Mesendoderm (in vitro differentiated cells): ENCODE results near the gene NID1.

ENCODE experiments used
- DNase-seq: peaks from one replicate; pipeline ENCODE4 v3.0.0; 2013
- H2AK5ac ChIP-seq: 2 replicates; pipeline ENCODE4 v1.6.1; 2013; ENCODE audit warnings: low read length, inconsistent platforms
- H2BK120ac ChIP-seq: 2 replicates; pipeline ENCODE4 v1.6.1; 2013; ENCODE audit warnings: low read depth, mild to moderate bottlenecking, low read length, moderate library complexity, mixed read lengths
- H2BK15ac ChIP-seq: replicated peaks from 2 replicates; pipeline ENCODE4 v1.6.1; 2013; ENCODE audit warnings: low read depth, mild to moderate bottlenecking, moderate library complexity
- H2BK5ac ChIP-seq: 2 replicates; pipeline ENCODE4 v1.6.1; 2013; ENCODE audit warnings: low read length, inconsistent platforms
- H3K18ac ChIP-seq: 2 replicates; pipeline ENCODE4 v1.6.1; 2013; ENCODE audit warnings: mild to moderate bottlenecking, low read length, mixed read lengths
- H3K23ac ChIP-seq: one replicate; pipeline ENCODE4 v1.6.1; 2013; ENCODE audit warnings: low read length
- H3K27ac ChIP-seq: 2 replicates; pipeline ENCODE4 v1.5.1; 2013; ENCODE audit warnings: low read depth, mild to moderate bottlenecking, inconsistent platforms, low read length, moderate library complexity
- H3K27me3 ChIP-seq: 2 replicates; pipeline ENCODE4 v1.6.1; 2013; ENCODE audit warnings: low read length, control low read depth, mild to moderate bottlenecking, inconsistent platforms; ENCODE audit not compliant: insufficient read depth, poor library complexity
- H3K36me3 ChIP-seq: 2 replicates; pipeline ENCODE4 v1.6.1; 2013; ENCODE audit warnings: low read length, inconsistent platforms; ENCODE audit not compliant: control insufficient read depth, insufficient read depth
- H3K4ac ChIP-seq: one replicate; pipeline ENCODE4 v1.6.1; 2013; ENCODE audit warnings: low read depth, mild to moderate bottlenecking, low read length, moderate library complexity
- H3K4me1 ChIP-seq: 2 replicates; pipeline ENCODE4 v1.6.1; 2013; ENCODE audit warnings: low read depth, low read length, inconsistent platforms; ENCODE audit not compliant: control insufficient read depth
- H3K4me2 ChIP-seq: 2 replicates; pipeline ENCODE4 v1.6.1; 2013; ENCODE audit warnings: low read length
- H3K4me3 ChIP-seq: 2 replicates; pipeline ENCODE4 v1.5.1; 2013; ENCODE audit warnings: mild to moderate bottlenecking, low read length
- H3K56ac ChIP-seq: one replicate; pipeline ENCODE4 v1.6.1; 2013; ENCODE audit warnings: low read length
- H3K79me1 ChIP-seq: 2 replicates; pipeline ENCODE4 v1.6.1; 2013; ENCODE audit warnings: low read length, inconsistent platforms
- H3K79me2 ChIP-seq: 2 replicates; pipeline ENCODE4 v1.6.1; 2013; ENCODE audit warnings: mild to moderate bottlenecking, low read length; ENCODE audit not compliant: control insufficient read depth, insufficient read depth
- H3K9ac ChIP-seq: 2 replicates; pipeline ENCODE4 v1.6.1; 2013; ENCODE audit warnings: low read length, inconsistent platforms
- H4K5ac ChIP-seq: one replicate; pipeline ENCODE4 v1.6.1; 2013; ENCODE audit warnings: low read length
- H4K8ac ChIP-seq: one replicate; pipeline ENCODE4 v1.6.1; 2013; ENCODE audit warnings: low read depth, mild to moderate bottlenecking, control low read depth, low read length, moderate library complexity
- WGBS: extraction: QIAGEN DNeasy Blood & Tissue Kit; methylation state at CpG from one replicate; pipeline ENCODE4 v1.1.7; 2013; ENCODE audit warnings: low lambda C conversion rate, missing lambda C conversion rate; ENCODE audit not compliant: insufficient coverage; ENCODE audit errors: extremely low coverage; 5-methylcytosine and 5-hydroxymethylcytosine counted together

Gene NID1

DNA sequence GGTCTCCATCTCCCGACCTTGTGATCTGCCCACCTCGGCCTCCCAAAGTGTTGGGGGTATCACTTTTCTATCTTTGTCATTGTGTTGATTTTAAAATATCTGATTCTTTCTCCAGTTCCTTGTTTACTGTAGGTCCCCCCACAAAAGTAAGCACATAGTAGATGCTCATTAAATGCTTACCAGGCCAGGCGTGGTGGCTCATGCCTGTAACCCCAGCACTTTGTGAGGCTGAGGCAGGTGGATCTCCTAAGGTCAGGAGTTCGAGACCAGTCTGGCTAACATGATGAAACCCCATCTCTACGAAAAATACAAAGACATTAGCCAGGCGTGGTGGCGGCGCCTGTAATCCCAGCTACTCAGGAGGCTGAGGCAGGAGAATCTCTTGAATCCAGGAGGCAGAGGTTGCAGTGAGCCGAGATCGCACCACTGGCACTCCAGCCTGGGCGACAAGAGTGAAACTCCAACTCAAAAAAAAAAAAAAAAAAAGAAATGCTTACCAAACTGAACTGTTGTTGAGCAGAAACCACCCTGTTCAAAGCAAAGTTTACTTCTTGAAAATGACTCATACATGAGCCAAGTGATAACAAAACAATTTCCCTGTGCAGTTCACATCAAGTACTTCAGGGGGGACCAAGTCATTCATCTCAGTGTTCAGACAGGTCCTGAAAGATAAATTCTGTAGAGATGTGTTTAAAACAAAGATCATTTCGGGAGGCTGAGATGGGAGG is 24.3 kb upstream of the NID1 start:
- no peak overlapping the region for H3K4me2 ChIP-seq
- H4K8ac ChIP-seq = no peak overlapping the region
- no CpG with 5 or more reads among the region's 12 CpGs for WGBS
- no peak overlapping the region for H4K5ac ChIP-seq
- H2BK120ac ChIP-seq = no peak overlapping the region
- H3K18ac ChIP-seq = no peak overlapping the region
- no peaks in the 10 kb centered on the region for H3K27me3 ChIP-seq
- no peak overlapping the region for H2BK15ac ChIP-seq
- H3K36me3 ChIP-seq = no peaks in the 10 kb centered on the region
- H3K56ac ChIP-seq = no peak overlapping the region
- no peaks in the 10 kb centered on the region for H3K79me1 ChIP-seq
- H2AK5ac ChIP-seq = no peak overlapping the region
- H2BK5ac ChIP-seq = no peak overlapping the region
- no peak overlapping the region for H3K9ac ChIP-seq
- H3K79me2 ChIP-seq = no peaks in the 10 kb centered on the region
- no peaks in the 10 kb centered on the region for H3K4me1 ChIP-seq
- no peak for DNase-seq
- H3K27ac ChIP-seq = no peak overlapping the region
- H3K23ac ChIP-seq = no peak overlapping the region
- no peak overlapping the region for H3K4ac ChIP-seq
- H3K4me3 ChIP-seq = no peak overlapping the region

GRCh38 chr1:236086537-236086936 is 21.6 kb upstream of the NID1 start:
- Histone ChIP-seq H3K4me2 (no peak overlapping the region), H3K4me3 (no peak overlapping the region), H2BK15ac (no peak overlapping the region), H3K23ac (no peak overlapping the region), H3K27ac (no peak overlapping the region), H3K27me3 (no peaks in the 10 kb centered on the region), H2BK5ac (no peak overlapping the region), H3K56ac (no peak overlapping the region), H2AK5ac (no peak overlapping the region), H3K4me1 (no peaks in the 10 kb centered on the region), H3K79me2 (no peaks in the 10 kb centered on the region), H3K36me3 (no peaks in the 10 kb centered on the region), H3K4ac (no peak overlapping the region), H2BK120ac (no peak overlapping the region), H3K18ac (no peak overlapping the region), H3K9ac (no peak overlapping the region), H4K5ac (no peak overlapping the region), H4K8ac (no peak overlapping the region), H3K79me1 (no peaks in the 10 kb centered on the region)
- no CpG with 5 or more reads among the region's 7 CpGs for WGBS
- DNase-seq = no peak

- Histone ChIP-seq H3K27me3 (no peaks in the 10 kb centered on the region), H3K9ac (no peak overlapping the region), H3K18ac (no peak overlapping the region), H3K4me3 (no peak overlapping the region), H3K4ac (no peak overlapping the region), H3K4me1 (no peaks in the 10 kb centered on the region), H4K5ac (no peak overlapping the region), H3K36me3 (no peaks in the 10 kb centered on the region), H2BK120ac (no peak overlapping the region), H3K56ac (no peak overlapping the region), H2BK15ac (no peak overlapping the region), H3K79me1 (no peaks in the 10 kb centered on the region), H2BK5ac (no peak overlapping the region), H4K8ac (no peak overlapping the region), H2AK5ac (no peak overlapping the region), H3K23ac (no peak overlapping the region), H3K27ac (no peak overlapping the region), H3K79me2 (no peaks in the 10 kb centered on the region), H3K4me2 (no peak overlapping the region)
- 100% methylated on average over 1 of the region's 6 CpGs for WGBS
- no peak for DNase-seq
Observed at GRCh38 chr1:236085545-236086159, 20.8 kb upstream of the NID1 start.

DNA sequence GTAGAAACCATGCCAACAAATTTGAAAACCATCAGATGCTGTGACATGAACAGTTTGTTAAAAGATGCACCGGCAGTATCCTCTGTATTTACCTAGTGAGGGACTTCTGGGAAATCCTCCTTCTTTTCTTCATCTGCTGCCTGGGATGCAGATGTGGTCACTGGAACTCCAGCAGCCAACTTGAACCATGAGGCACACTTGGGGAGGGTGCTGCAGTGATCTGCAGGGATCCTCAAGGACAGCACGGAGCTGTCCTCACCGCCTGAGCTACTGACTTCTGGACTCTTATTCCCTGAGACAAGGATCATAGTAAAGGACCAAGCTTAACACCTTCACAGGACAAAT is 19.5 kb upstream of the NID1 start:
- WGBS = no CpG with 5 or more reads among the region's 3 CpGs
- H3K56ac ChIP-seq = no peak overlapping the region
- H3K9ac ChIP-seq = no peak overlapping the region
- DNase-seq = no peak
- H3K4me2 ChIP-seq = no peak overlapping the region
- H2BK5ac ChIP-seq = no peak overlapping the region
- no peak overlapping the region for H3K27ac ChIP-seq
- H3K79me2 ChIP-seq = no peaks in the 10 kb centered on the region
- H3K79me1 ChIP-seq = no peaks in the 10 kb centered on the region
- H3K27me3 ChIP-seq = no peaks in the 10 kb centered on the region
- H2BK120ac ChIP-seq = no peak overlapping the region
- H4K8ac ChIP-seq = no peak overlapping the region
- H3K4me1 ChIP-seq = no peaks in the 10 kb centered on the region
- no peaks in the 10 kb centered on the region for H3K36me3 ChIP-seq
- no peak overlapping the region for H3K23ac ChIP-seq
- H4K5ac ChIP-seq = no peak overlapping the region
- H3K4ac ChIP-seq = no peak overlapping the region
- no peak overlapping the region for H3K4me3 ChIP-seq
- H3K18ac ChIP-seq = no peak overlapping the region
- no peak overlapping the region for H2BK15ac ChIP-seq
- no peak overlapping the region for H2AK5ac ChIP-seq

- no peaks in the 10 kb centered on the region for H3K79me2 ChIP-seq
- H2BK15ac ChIP-seq = no peak overlapping the region
- H3K56ac ChIP-seq = no peak overlapping the region
- no peak overlapping the region for H2AK5ac ChIP-seq
- peak; percentile 61 for DNase-seq
- no peaks in the 10 kb centered on the region for H3K36me3 ChIP-seq
- H3K9ac ChIP-seq = no peak overlapping the region
- no peak overlapping the region for H3K18ac ChIP-seq
- no peak overlapping the region for H2BK5ac ChIP-seq
- no peak overlapping the region for H4K5ac ChIP-seq
- H3K4me1 ChIP-seq = no peaks in the 10 kb centered on the region
- H3K23ac ChIP-seq = no peak overlapping the region
- no peak overlapping the region for H3K27ac ChIP-seq
- no peaks in the 10 kb centered on the region for H3K79me1 ChIP-seq
- no CpG with 5 or more reads among the region's 8 CpGs for WGBS
- no peak overlapping the region for H3K4me3 ChIP-seq
- H4K8ac ChIP-seq = no peak overlapping the region
- H3K4ac ChIP-seq = no peak overlapping the region
- H2BK120ac ChIP-seq = no peak overlapping the region
- H3K4me2 ChIP-seq = no peak overlapping the region
- no peaks in the 10 kb centered on the region for H3K27me3 ChIP-seq
Observed at GRCh38 chr1:236083650-236084385, 18.9 kb upstream of the NID1 start.
